HuH-7 (cell line): ENCODE measurements around the gene DCXR.
"Not testable (repeated sequence)": the region's sequence is repeated elsewhere in the genome, so short reads cannot be mapped to it uniquely, and the experiment has no call there.

Source experiments
- DNase-seq: peaks from one replicate; pipeline ENCODE4 v3.0.0; 2011; ENCODE audit warnings: low spot score

Gene DCXR

GRCh38 chr17:82039695-82040299 is 2.3 kb upstream of the DCXR start:
- no peak for DNase-seq

- DNase-seq, result not testable (repeated sequence)
Measured at GRCh38 chr17:82038796-82039409, 1.4 kb upstream of the DCXR start.

- DNase-seq, result no peak
Measured at GRCh38 chr17:82037889-82038195, 345 bp upstream of the DCXR start.

- no peak for DNase-seq
Measured at GRCh38 chr17:82036634-82037091, 834 bp downstream of the DCXR start.

GRCh38 chr17:82035956-82036633 is 1.4 kb downstream of the DCXR start:
- no peak for DNase-seq

- DNase-seq, result no peak
Measured at GRCh38 chr17:82035488-82035887, 2.0 kb downstream of the DCXR start.

GRCh38 chr17:82034371-82035011 is 3.0 kb downstream of the DCXR start:
- DNase-seq, result no peak

GRCh38 chr17:82033359-82034085 is 4.0 kb downstream of the DCXR start:
- no peak for DNase-seq

GRCh38 chr17:82031885-82032627 is 5.4 kb downstream of the DCXR start:
- DNase-seq, result peak; percentile 77

GRCh38 chr17:82031303-82031884 is 6.1 kb downstream of the DCXR start, which contains the start of gene RAC3:
TSS of gene RAC3 (plus strand) at chr17:82031678. CDS start at chr17:82031762, 84 bp downstream.
- peak; percentile 53 for DNase-seq

- peak; percentile 93 for DNase-seq
Measured at GRCh38 chr17:82030470-82031302, 6.8 kb downstream of the DCXR start.

- no peak for DNase-seq
Measured at GRCh38 chr17:82029990-82030469, 7.5 kb downstream of the DCXR start.

GRCh38 chr17:82029391-82029790 is 8.1 kb downstream of the DCXR start:
- DNase-seq, result no peak

- no peak for DNase-seq
Measured at GRCh38 chr17:82028966-82029365, 8.5 kb downstream of the DCXR start.

GRCh38 chr17:82028246-82028645 is 9.3 kb downstream of the DCXR start:
- no peak for DNase-seq

GRCh38 chr17:82025401-82026107 is 11.9 kb downstream of the DCXR start:
- no peak for DNase-seq

GRCh38 chr17:82024859-82025258 is 12.6 kb downstream of the DCXR start:
- no peak for DNase-seq

GRCh38 chr17:82023447-82024241 is 13.9 kb downstream of the DCXR start:
- DNase-seq, result peak; percentile 52
